ENCODE data around the gene KCNJ5. TPM values are rescaled to one million over a fixed set of nuclear protein-coding genes. Genes with fewer than 3 reads are reported as not detected.

Gene KCNJ5
- total RNA-seq, 4 donors from 2014 or later: 0.31 to 3.2 (median 0.71) TPM

DNA sequence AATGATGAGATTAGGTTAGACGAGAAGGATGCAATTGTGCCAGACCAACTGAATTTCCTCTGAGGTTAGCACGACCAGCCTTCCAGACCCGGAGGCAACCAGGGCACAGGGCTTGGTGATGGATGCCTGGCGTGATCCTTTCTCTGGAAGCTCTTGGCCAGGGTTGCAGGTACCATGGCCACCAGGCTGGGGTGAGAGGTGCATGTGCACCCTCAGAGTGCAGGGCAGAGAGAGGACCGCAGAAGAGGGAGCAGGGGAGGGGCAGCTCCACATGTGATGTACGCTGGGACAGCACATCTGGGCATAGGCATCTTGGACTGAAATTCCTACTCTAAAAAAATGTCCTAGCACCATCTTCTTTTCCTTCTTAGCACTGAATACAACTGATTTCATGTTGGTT is 34.9 kb upstream of the KCNJ5 start:
- TF ChIP-seq POLR2AphosphoS5 (IDR thresholded peaks at IDR 0.05) (no peak), EP300 (IDR thresholded peaks at IDR 0.05) (no peak), POLR2A (IDR thresholded peaks at IDR 0.05) (no peak)
- TF ChIP-seq, protein P1, sequence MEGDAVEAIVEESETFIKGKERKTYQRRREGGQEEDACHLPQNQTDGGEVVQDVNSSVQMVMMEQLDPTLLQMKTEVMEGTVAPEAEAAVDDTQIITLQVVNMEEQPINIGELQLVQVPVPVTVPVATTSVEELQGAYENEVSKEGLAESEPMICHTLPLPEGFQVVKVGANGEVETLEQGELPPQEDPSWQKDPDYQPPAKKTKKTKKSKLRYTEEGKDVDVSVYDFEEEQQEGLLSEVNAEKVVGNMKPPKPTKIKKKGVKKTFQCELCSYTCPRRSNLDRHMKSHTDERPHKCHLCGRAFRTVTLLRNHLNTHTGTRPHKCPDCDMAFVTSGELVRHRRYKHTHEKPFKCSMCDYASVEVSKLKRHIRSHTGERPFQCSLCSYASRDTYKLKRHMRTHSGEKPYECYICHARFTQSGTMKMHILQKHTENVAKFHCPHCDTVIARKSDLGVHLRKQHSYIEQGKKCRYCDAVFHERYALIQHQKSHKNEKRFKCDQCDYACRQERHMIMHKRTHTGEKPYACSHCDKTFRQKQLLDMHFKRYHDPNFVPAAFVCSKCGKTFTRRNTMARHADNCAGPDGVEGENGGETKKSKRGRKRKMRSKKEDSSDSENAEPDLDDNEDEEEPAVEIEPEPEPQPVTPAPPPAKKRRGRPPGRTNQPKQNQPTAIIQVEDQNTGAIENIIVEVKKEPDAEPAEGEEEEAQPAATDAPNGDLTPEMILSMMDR (IDR thresholded peaks at IDR 0.05): no peak
- H3K9me3 ChIP-seq: no peaks in the 10 kb centered on the region
- no peak for ATAC-seq
- H3K4me3 ChIP-seq: no peak overlapping the region
- H3K36me3 ChIP-seq: no peaks in the 10 kb centered on the region
- WGBS, 2 donors (ENCODE audit: low coverage in 1 of 2): 86 to 87% methylated on average over 4 to 6 of the region's 6 CpGs
- H3K27ac ChIP-seq: no peak overlapping the region
- H3K27me3 ChIP-seq: no peaks in the 10 kb centered on the region
- no peaks in the 10 kb centered on the region for H3K4me1 ChIP-seq

- H3K9me3 ChIP-seq: no peaks in the 10 kb centered on the region
- 83% methylated on average over 1 of the region's 2 CpGs; no CpG with 5 or more reads in 1 of the 2 donors for WGBS, 2 donors (ENCODE audit: low coverage in 1 of 2)
- H3K4me1 ChIP-seq: no peaks in the 10 kb centered on the region
- no peak overlapping the region for H3K27ac ChIP-seq
- H3K36me3 ChIP-seq: no peaks in the 10 kb centered on the region
- H3K4me3 ChIP-seq: no peak overlapping the region
- no peaks in the 10 kb centered on the region for H3K27me3 ChIP-seq
- no peak for ATAC-seq
- TF ChIP-seq POLR2A (IDR thresholded peaks at IDR 0.05): no peak
- TF ChIP-seq EP300 (IDR thresholded peaks at IDR 0.05): no peak
- TF ChIP-seq, protein P1 (IDR thresholded peaks at IDR 0.05): no peak
- TF ChIP-seq POLR2AphosphoS5 (IDR thresholded peaks at IDR 0.05): no peak
Observed at GRCh38 chr11:128857341-128857740, 33.8 kb upstream of the KCNJ5 start.

DNA sequence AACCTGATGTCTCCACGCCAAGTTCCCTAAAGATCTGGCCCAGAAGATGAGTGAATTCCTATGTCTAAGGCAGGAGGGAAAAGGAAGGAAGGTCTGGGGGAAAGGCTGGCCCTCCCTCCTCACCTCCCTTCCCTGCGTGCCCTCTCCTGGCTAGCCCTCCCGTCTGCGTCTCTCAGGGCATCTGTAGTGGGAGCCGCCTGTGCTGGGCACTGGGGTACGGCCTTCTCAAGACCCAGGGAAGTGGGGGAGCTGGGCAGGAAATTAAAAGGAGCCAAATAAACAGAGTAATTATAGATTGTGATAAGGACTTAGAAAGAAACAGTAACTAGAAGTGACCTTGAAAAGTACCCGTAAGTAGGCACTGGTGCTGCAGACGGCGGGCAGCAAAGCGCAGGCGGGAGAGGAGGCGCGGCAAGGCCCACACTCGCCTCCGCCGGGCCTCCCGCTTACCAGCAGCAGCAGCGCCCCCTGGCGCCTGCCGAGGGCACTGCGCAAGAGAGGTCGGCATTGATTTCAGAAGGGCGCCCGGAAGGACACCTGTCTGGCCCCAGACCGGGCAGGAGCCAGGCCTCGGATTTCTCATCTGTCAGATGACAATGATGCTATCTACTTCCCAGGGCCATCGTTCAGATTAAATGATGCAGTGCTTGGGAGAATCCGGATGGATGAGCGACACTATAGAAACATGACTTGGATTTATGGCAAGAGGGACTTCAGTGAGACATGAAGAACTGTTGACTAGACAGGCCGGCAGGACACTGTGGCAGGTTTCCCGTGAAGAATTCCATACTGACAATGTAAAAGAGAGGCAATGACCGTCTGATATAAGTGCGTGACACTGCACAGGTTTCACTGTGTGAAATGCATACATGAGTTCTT is 31.4 kb upstream of the KCNJ5 start:
- no peak for ATAC-seq
- Histone ChIP-seq H3K36me3 (no peaks in the 10 kb centered on the region), H3K4me3 (no peak overlapping the region), H3K4me1 (no peaks in the 10 kb centered on the region), H3K9me3 (no peaks in the 10 kb centered on the region), H3K27me3 (no peaks in the 10 kb centered on the region), H3K27ac (no peak overlapping the region)
- WGBS, 2 donors (ENCODE audit: low coverage in 1 of 2): 35 to 37% methylated on average over 19 to 25 of the region's 33 CpGs
- TF ChIP-seq, protein P1 (IDR thresholded peaks at IDR 0.05): peak in 3 of 4 experiments; percentile 55 to 78 (median 71)
- no peak for TF ChIP-seq POLR2A (IDR thresholded peaks at IDR 0.05)

DNA sequence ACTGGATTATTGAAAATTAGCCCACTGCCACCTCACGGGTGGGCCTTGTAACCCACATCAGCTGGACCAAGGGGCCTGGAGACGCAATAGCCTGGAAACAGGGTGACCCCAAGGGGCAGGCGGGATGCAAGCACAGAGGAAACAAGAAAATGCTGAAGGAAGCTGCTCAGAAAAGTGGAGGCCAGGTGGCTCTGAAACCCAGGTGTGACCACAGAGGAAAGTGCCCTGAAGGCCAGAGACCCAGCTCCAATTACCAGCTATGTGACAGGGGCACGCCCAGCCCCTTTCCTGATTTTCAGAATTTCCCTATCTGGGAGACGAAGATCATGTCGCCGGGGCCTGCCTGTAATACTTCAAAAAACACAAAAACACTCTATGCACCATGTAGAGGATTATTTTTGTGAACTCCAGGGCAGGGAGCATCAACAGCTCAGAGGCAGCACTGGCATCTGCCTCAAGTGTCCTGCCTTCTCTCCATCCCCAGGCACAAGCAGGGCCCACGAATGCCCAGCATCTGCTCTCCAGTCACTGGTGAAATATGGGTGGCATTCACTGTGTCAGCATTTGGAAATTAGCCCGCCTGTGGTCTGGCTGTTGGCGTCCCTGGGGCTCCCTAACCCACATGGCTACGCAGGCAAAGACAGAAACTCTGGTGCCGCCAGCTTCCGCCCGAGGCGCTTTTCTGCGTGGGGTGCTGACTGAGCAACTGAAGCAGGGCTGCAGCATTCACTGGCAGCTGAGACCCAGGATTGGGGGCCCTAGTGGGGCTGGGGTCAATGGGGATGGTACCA is 30.4 kb upstream of the KCNJ5 start:
- WGBS, 2 donors (ENCODE audit: low coverage in 1 of 2): 91 to 93% methylated on average over 4 to 6 of the region's 16 CpGs
- no peak overlapping the region for H3K27ac ChIP-seq
- TF ChIP-seq POLR2A (IDR thresholded peaks at IDR 0.05): no peak
- TF ChIP-seq, protein P1 (IDR thresholded peaks at IDR 0.05): no peak
- TF ChIP-seq EP300 (IDR thresholded peaks at IDR 0.05): no peak
- TF ChIP-seq POLR2AphosphoS5 (IDR thresholded peaks at IDR 0.05): no peak
- no peak overlapping the region for H3K4me3 ChIP-seq
- ATAC-seq: no peak
- H3K27me3 ChIP-seq: no peaks in the 10 kb centered on the region
- H3K36me3 ChIP-seq: no peaks in the 10 kb centered on the region
- no peaks in the 10 kb centered on the region for H3K4me1 ChIP-seq
- no peaks in the 10 kb centered on the region for H3K9me3 ChIP-seq
